Ishikawa (cell line): ENCODE results near the gene BMP7.

ENCODE experiments used
- CEBPB ChIP-seq: IDR thresholded peaks from 2 replicates; pipeline ENCODE4 v1.6.1; 2012
- CREB1 ChIP-seq: IDR thresholded peaks from 2 replicates; pipeline ENCODE4 v1.6.1; 2012; ENCODE audit warnings: low read depth
- EGR1 ChIP-seq: IDR thresholded peaks from 2 replicates; pipeline ENCODE4 v1.6.1; 2012
- EP300 ChIP-seq: IDR thresholded peaks from 2 replicates; pipeline ENCODE4 v1.6.1; 2012; ENCODE audit warnings: borderline replicate concordance
- FOXM1 ChIP-seq: IDR thresholded peaks from 2 replicates; pipeline ENCODE4 v1.6.1; 2012; ENCODE audit warnings: low read depth, borderline replicate concordance
- NFIC ChIP-seq: IDR thresholded peaks from 2 replicates; pipeline ENCODE4 v1.6.1; 2012
- RAD21 ChIP-seq: IDR thresholded peaks from 2 replicates; pipeline ENCODE4 v1.6.1; 2012; ENCODE audit warnings: low read depth
- TAF1 ChIP-seq: IDR thresholded peaks from 2 replicates; pipeline ENCODE4 v1.6.1; 2012; ENCODE audit warnings: low read depth, mild to moderate bottlenecking
- TCF12 ChIP-seq: IDR thresholded peaks from 2 replicates; pipeline ENCODE4 v1.6.1; 2012; ENCODE audit warnings: low read depth
- TEAD4 ChIP-seq: IDR thresholded peaks from 2 replicates; pipeline ENCODE4 v1.6.1; 2012
- YY1 ChIP-seq: IDR thresholded peaks from 2 replicates; pipeline ENCODE4 v1.6.1; 2012; ENCODE audit warnings: low read depth
- ZBTB7A ChIP-seq: IDR thresholded peaks from 2 replicates; pipeline ENCODE4 v1.6.1; 2012; ENCODE audit warnings: low read depth
- TF ChIP-seq, protein P1 (sequence below): IDR thresholded peaks from 2 replicates; pipeline ENCODE4 v1.6.1; 2012; ENCODE audit warnings: low read depth, mild to moderate bottlenecking
- TF ChIP-seq, protein P2 (sequence below): IDR thresholded peaks from 2 replicates; pipeline ENCODE4 v1.6.1; 2012

Gene BMP7

DNA sequence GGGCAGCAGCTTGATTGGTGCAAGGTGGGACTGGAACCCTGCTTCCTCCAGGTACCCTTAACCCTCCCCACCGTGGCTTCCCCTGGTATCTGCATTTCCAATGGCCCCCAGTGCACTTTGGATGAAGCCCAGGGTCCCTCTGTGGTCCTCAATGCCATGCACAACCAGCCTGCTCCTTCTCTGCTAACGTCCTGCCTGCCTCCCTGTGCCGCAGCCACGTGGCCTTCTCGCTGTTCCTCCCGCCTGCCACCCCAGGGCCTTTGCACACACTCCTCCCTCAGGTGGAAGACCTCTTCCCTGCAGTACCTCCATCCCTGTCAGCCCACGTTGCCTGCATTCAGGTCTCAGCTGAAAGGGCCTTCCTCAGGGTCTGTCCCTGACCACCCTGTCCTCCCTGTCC lies 101.6 kb downstream of the BMP7 start:
- TF ChIP-seq TAF1 (no peak), RAD21 (no peak), TCF12 (no peak), TEAD4 (no peak), ZBTB7A (no peak), EGR1 (no peak), EP300 (no peak), YY1 (no peak), CREB1 (no peak), FOXM1 (no peak), CEBPB (no peak), NFIC (no peak)
- TF ChIP-seq, protein P1, sequence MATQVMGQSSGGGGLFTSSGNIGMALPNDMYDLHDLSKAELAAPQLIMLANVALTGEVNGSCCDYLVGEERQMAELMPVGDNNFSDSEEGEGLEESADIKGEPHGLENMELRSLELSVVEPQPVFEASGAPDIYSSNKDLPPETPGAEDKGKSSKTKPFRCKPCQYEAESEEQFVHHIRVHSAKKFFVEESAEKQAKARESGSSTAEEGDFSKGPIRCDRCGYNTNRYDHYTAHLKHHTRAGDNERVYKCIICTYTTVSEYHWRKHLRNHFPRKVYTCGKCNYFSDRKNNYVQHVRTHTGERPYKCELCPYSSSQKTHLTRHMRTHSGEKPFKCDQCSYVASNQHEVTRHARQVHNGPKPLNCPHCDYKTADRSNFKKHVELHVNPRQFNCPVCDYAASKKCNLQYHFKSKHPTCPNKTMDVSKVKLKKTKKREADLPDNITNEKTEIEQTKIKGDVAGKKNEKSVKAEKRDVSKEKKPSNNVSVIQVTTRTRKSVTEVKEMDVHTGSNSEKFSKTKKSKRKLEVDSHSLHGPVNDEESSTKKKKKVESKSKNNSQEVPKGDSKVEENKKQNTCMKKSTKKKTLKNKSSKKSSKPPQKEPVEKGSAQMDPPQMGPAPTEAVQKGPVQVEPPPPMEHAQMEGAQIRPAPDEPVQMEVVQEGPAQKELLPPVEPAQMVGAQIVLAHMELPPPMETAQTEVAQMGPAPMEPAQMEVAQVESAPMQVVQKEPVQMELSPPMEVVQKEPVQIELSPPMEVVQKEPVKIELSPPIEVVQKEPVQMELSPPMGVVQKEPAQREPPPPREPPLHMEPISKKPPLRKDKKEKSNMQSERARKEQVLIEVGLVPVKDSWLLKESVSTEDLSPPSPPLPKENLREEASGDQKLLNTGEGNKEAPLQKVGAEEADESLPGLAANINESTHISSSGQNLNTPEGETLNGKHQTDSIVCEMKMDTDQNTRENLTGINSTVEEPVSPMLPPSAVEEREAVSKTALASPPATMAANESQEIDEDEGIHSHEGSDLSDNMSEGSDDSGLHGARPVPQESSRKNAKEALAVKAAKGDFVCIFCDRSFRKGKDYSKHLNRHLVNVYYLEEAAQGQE = no peak
- TF ChIP-seq, protein P2, sequence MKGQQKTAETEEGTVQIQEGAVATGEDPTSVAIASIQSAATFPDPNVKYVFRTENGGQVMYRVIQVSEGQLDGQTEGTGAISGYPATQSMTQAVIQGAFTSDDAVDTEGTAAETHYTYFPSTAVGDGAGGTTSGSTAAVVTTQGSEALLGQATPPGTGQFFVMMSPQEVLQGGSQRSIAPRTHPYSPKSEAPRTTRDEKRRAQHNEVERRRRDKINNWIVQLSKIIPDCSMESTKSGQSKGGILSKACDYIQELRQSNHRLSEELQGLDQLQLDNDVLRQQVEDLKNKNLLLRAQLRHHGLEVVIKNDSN = no peak

DNA sequence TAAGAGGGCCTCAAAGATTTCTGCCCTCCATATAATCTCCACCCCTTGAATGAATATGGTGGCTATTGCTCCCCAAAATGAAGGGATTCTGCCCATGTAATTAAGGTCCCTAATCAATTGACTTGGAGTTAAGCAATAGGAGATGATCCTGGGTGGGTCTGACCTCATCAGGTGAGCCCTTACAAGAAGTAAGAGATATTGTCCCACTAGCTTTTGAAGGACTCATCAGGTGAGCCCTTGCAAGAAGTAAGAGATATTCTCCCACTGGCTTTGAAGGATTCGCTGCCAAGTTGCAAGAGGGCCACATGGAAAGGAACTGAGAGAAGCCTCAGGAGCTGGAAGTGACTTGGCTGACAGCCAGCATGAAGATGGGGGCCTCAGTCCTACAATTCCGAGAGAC lies 103.4 kb downstream of the BMP7 start:
- TF ChIP-seq, protein P2 = no peak
- no peak for TF ChIP-seq EGR1
- TF ChIP-seq YY1 = no peak
- TF ChIP-seq NFIC = no peak
- TF ChIP-seq CREB1 = no peak
- TF ChIP-seq EP300 = no peak
- TF ChIP-seq CEBPB = no peak
- TF ChIP-seq FOXM1 = no peak
- TF ChIP-seq, protein P1 = no peak
- TF ChIP-seq TAF1 = no peak

DNA sequence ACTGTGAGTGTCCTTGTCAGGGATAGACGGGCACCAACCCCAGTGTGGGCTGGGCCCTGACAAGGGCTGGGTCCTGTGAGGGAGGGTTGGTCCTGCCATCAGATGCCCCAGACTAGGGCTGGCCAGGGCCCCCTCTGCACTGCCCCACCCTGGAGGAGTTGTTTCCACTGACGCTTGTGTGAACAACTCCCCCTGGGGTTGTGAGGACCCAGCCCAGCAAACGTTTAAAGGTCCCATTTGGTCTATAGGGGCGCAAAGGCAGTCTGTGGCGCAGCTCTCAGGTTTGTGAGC lies 104.1 kb downstream of the BMP7 start:
- TF ChIP-seq TAF1 = no peak

DNA sequence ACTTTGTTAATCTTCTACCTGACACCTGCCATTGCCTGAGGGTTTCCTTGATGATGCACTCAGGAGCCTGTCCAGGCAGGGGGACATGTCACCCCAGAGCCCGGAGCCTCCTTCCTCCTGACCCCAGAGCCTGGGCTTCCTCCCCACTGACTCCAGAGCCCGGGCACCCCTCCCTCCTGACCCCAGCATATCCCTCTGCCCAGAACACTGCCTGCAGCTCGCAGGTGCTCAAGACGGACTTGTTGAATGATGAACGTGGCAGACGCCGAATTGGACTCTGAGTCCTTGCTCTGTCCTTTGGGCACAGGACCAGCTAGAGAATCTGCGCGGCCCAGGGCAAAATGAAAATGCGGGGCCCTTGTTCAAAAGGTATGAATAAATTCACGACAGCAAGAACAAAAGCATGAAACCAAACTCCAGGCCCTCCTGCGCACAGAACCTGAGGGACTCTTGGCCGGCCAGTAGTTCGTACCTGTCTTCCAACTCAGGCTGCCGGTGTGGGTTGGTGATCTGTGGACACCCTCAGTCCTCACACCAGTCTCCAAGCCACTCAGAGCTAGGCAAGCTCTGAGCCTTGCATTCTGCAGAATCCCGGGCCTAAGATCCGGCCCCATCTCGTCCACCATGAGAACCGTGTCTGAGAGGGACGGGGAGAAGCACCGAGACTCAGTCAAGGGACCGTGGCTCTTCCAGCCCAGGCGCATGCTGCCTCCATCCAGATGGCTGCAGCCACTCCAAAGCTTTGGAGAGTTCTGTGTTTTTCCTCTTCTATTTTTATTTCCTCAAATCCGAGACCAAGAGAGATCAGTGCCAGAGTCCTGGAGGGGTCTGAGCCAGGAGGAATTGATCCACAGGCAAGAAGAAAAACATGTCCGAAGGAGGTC lies 104.7 kb downstream of the BMP7 start:
- no peak for TF ChIP-seq FOXM1
- TF ChIP-seq, protein P2 = no peak
- TF ChIP-seq CREB1 = no peak
- no peak for TF ChIP-seq EGR1
- TF ChIP-seq YY1 = no peak
- no peak for TF ChIP-seq TEAD4
- TF ChIP-seq, protein P1 = no peak

DNA sequence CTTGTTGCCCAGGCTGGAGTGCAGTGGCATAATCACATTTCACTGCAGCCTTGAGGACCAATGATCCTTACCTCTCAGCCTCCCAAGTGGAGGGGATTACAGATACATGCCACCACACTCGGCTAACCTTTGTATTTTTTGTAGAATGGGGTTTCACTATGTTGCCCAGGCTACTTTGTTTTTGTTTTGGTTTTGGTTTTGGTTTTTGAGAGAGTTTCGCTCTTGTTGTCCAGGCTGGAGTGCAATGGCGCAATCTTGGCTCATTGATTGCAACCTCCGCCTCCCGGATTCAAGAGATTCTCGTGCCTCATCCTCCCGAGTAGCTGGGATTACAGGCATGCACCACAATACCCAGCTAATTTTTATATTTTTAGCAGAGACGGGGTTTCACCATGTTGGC lies 105.5 kb downstream of the BMP7 start:
- TF ChIP-seq CEBPB = no peak
- no peak for TF ChIP-seq TEAD4
- TF ChIP-seq, protein P1 = no peak
- no peak for TF ChIP-seq EGR1
- no peak for TF ChIP-seq CREB1
- no peak for TF ChIP-seq FOXM1
- TF ChIP-seq EP300 = no peak
- TF ChIP-seq, protein P2 = no peak
- TF ChIP-seq YY1 = no peak
- TF ChIP-seq NFIC = no peak
